PC-9 (cell line): ENCODE results near the gene ZNF148.

Experiments used
- CTCF ChIP-seq: fragments of 200-600 bp; sonication (generic); conservative IDR thresholded peaks from 2 replicates; pipeline ENCODE4 v1.6.1; 2017; ENCODE audit warnings: mixed run types, antibody characterized with exemption, mild to moderate bottlenecking, moderate library complexity
- EZH2 ChIP-seq: fragments of 200-600 bp; sonication (generic); IDR thresholded peaks from 2 replicates; pipeline ENCODE4 v1.8.0; 2017; ENCODE audit warnings: antibody characterized with exemption, low read depth

GRCh38 chr3:125403789-125404188 lies 28.7 kb upstream of the ZNF148 start:
- TF ChIP-seq CTCF, result no peak
- no peak for TF ChIP-seq EZH2
